ENCODE results near the gene FKBP3. TPM values are rescaled to one million over a fixed set of nuclear protein-coding genes. Genes with fewer than 3 reads are reported as not detected.

FKBP3 gene
- total and polyA plus RNA-seq, 2 of the 4 experiments (the other 2 are of a cell fraction), result 8.6 to 45.3 TPM

GRCh38 chr14:45156067-45156466, 21.8 kb upstream of the FKBP3 start:
- TF ChIP-seq CTCF (conservative IDR thresholded peaks at IDR 0.05; ENCODE audit: low read depth, low read length) (0 out of 2 replicates have a peak, but pooled peaks have one; percentile 17), RFX5 (IDR thresholded peaks at IDR 0.05; ENCODE audit: low read depth, low read length) (no peak), RCOR1 (IDR thresholded peaks at IDR 0.05; ENCODE audit: insufficient replicate concordance, low read length) (no peak)
- H3K9me1 ChIP-seq (ENCODE audit: insufficient read depth, low read length), result no peaks in the 10 kb centered on the region
- H4K5ac ChIP-seq (ENCODE audit: low read depth, low read length), result no peak overlapping the region
- ChIA-PET CTCF (no interaction called here), POLR2A (ENCODE audit: unreplicated experiment) (no interaction called here)
- no peak overlapping the region for H3K27ac ChIP-seq (ENCODE audit: insufficient read depth, low read length)
- H3K18ac ChIP-seq (ENCODE audit: low read depth, low read length), result no peak overlapping the region
- no peak overlapping the region for H3K4me2 ChIP-seq (ENCODE audit: low read depth, low read length)
- ATAC-seq (ENCODE audit: low read depth), result no peak
- no peaks in the 10 kb centered on the region for H3K4me1 ChIP-seq (ENCODE audit: control insufficient read depth, insufficient read depth, low read length)
- H4K91ac ChIP-seq (ENCODE audit: insufficient read depth, low read depth, low read length), result no peak overlapping the region
- no peak overlapping the region for H3K56ac ChIP-seq (ENCODE audit: extremely low read depth, insufficient read depth, low read length)
- dilution Hi-C loops (cut with HindIII; ENCODE audit: low sequenced_read_pairs, unreplicated experiment) (no loop called here), in situ Hi-C loops (cut with MboI; ENCODE audit: low sequenced_read_pairs) (no loop called here), intact Hi-C loops (cut with micrococcal nuclease) (no loop called here)
- H4K20me1 ChIP-seq (ENCODE audit: insufficient read depth, low read length), result no peaks in the 10 kb centered on the region
- H3K9me3 ChIP-seq (ENCODE audit: control insufficient read depth, insufficient read depth, low read length), result no peaks in the 10 kb centered on the region
- H3K4ac ChIP-seq (ENCODE audit: low read depth, low read length), result no peak overlapping the region
- H2AK9ac ChIP-seq (replicated peaks; ENCODE audit: low read depth, low read length, poor library complexity), result no peak overlapping the region
- no peak overlapping the region for H2AFZ ChIP-seq (replicated peaks; ENCODE audit: low read length, poor library complexity)
- DNase-seq, result peak; percentile 4
- H2AK5ac ChIP-seq (ENCODE audit: low read depth, low read length), result no peak overlapping the region
- no peaks in the 10 kb centered on the region for H3K27me3 ChIP-seq (ENCODE audit: control insufficient read depth, insufficient read depth, low read length)
- no peak overlapping the region for H3K4me3 ChIP-seq (ENCODE audit: insufficient read depth, low read depth, low read length)
- H2BK15ac ChIP-seq (ENCODE audit: low read depth, low read length), result no peak overlapping the region
- no peak overlapping the region for H3K23ac ChIP-seq (ENCODE audit: low read depth, low read length)
- BruUV-seq (replicated peaks), result no TSS peak
- H3K79me1 ChIP-seq (ENCODE audit: low read depth in 1 of 2, low read length in 2 of 2), result no peaks in the 10 kb centered on the region
- no peak overlapping the region for H2BK120ac ChIP-seq (ENCODE audit: low read depth, low read length)
- no peak overlapping the region for H4K8ac ChIP-seq (ENCODE audit: low read depth in 2 of 2, low read length in 2 of 2)
- H3K14ac ChIP-seq (replicated peaks; ENCODE audit: low read depth, low read length), result no peak overlapping the region
- H3K36me3 ChIP-seq (ENCODE audit: control insufficient read depth, insufficient read depth, low read length), result no peaks in the 10 kb centered on the region
- H3K9ac ChIP-seq (ENCODE audit: low read depth, low read length), result no peak overlapping the region
- H2BK20ac ChIP-seq (ENCODE audit: low read depth, low read length), result no peak overlapping the region
- no peak overlapping the region for H2BK5ac ChIP-seq (ENCODE audit: low read depth, low read length, poor library complexity, severe bottlenecking)
